NCI-H1105 (cell line): ENCODE data around the gene ATP10A.
"Not testable (repeated sequence)": the region's sequence is repeated elsewhere in the genome, so short reads cannot be mapped to it uniquely, and the experiment has no call there.

ENCODE experiments used
- DNase-seq: peaks from one replicate; lab custom pipeline; 2025; lab: John Stamatoyannopoulos, UW

The ATP10A gene

GRCh38 chr15:25771736-25772135, 91.4 kb downstream of the ATP10A start:
- DNase-seq = not testable (repeated sequence)

GRCh38 chr15:25771338-25771706, 91.8 kb downstream of the ATP10A start:
- no peak for DNase-seq

GRCh38 chr15:25770618-25771337, 92.3 kb downstream of the ATP10A start:
- no peak for DNase-seq

GRCh38 chr15:25770031-25770430, 93.1 kb downstream of the ATP10A start:
- no peak for DNase-seq

GRCh38 chr15:25768271-25768670, 94.9 kb downstream of the ATP10A start:
- no peak for DNase-seq

GRCh38 chr15:25767356-25768151, 95.6 kb downstream of the ATP10A start:
- DNase-seq = no peak

- DNase-seq = no peak
Observed at GRCh38 chr15:25766417-25766816, 96.7 kb downstream of the ATP10A start.

GRCh38 chr15:25764980-25765735, 98.0 kb downstream of the ATP10A start:
- DNase-seq = no peak

- DNase-seq = no peak
Observed at GRCh38 chr15:25763954-25764353, 99.2 kb downstream of the ATP10A start.

- DNase-seq = no peak
Observed at GRCh38 chr15:25763331-25763751, 99.8 kb downstream of the ATP10A start.

GRCh38 chr15:25761971-25762662, 101.0 kb downstream of the ATP10A start:
- DNase-seq = no peak

GRCh38 chr15:25759421-25759820, 103.7 kb downstream of the ATP10A start:
- DNase-seq = no peak

- not testable (repeated sequence) for DNase-seq
Observed at GRCh38 chr15:25758612-25759011, 104.5 kb downstream of the ATP10A start.

- no peak for DNase-seq
Observed at GRCh38 chr15:25743548-25744275, 119.4 kb downstream of the ATP10A start.

- no peak for DNase-seq
Observed at GRCh38 chr15:25742776-25743547, 120.2 kb downstream of the ATP10A start.

GRCh38 chr15:25742041-25742730, 120.9 kb downstream of the ATP10A start:
- DNase-seq = no peak

GRCh38 chr15:25741256-25741580, 121.9 kb downstream of the ATP10A start:
- DNase-seq = no peak

GRCh38 chr15:25740383-25741255, 122.5 kb downstream of the ATP10A start:
- no peak for DNase-seq

GRCh38 chr15:25739687-25740121, 123.4 kb downstream of the ATP10A start:
- DNase-seq = no peak
